GM18907 (cell line): Measurements from ENCODE around the gene KITLG.
"Not testable (repeated sequence)": the region's sequence is repeated elsewhere in the genome, so short reads cannot be mapped to it uniquely, and the experiment has no call there.

Experiments used
- ATAC-seq: cut with Tn5 transposase; IDR thresholded peaks from one replicate; pipeline ENCODE4 v1.9.1; 2021; ENCODE audit warnings: mild to moderate bottlenecking, moderate library complexity; ENCODE audit not compliant: unreplicated experiment

KITLG gene, protein sequence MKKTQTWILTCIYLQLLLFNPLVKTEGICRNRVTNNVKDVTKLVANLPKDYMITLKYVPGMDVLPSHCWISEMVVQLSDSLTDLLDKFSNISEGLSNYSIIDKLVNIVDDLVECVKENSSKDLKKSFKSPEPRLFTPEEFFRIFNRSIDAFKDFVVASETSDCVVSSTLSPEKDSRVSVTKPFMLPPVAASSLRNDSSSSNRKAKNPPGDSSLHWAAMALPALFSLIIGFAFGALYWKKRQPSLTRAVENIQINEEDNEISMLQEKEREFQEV

DNA sequence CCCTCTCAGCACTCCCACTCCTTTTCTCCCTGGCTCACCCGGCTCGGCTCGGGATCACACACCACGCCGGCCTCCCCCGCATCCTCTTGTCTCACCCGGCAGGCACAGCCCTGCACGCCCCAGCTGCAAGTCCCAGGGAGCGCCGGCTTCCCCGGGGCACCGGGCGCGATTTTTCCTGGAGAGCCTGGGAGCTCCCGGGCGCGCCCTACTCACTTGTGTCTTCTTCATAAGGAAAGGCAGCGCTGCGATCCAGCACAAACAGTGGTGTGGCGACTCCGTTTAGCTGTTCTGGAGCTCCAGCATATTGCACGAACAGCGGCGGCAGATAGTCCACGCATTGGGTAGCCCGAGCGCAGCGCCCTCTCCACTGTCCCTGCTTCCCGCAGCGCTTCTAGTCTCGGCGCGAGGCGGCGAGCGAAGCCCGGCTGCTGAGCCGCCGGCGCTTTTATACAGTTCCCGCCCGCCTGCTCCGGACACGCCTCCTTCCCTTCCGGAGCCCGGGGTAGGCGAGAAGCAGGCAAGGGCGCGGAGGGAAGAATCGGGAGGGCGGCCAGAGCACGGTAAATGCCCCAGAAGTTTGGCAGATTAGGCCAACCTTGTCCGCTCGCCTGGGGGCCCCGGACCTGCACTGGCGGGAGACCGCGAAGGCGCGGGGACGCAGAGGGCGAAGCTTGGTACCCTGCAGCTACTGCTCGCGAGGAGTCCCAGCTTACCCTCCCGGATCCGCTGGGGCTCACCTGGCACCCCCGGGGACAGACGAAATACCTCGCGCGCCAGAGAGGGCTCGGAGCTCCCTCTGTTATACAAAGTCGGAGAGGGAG, at the start of gene KITLG:
KITLG (minus strand) TSS at position 421 of the 821 bp plus-strand sequence; CDS start at position 228, 193 bp downstream.
- peak; percentile 88 for ATAC-seq

DNA sequence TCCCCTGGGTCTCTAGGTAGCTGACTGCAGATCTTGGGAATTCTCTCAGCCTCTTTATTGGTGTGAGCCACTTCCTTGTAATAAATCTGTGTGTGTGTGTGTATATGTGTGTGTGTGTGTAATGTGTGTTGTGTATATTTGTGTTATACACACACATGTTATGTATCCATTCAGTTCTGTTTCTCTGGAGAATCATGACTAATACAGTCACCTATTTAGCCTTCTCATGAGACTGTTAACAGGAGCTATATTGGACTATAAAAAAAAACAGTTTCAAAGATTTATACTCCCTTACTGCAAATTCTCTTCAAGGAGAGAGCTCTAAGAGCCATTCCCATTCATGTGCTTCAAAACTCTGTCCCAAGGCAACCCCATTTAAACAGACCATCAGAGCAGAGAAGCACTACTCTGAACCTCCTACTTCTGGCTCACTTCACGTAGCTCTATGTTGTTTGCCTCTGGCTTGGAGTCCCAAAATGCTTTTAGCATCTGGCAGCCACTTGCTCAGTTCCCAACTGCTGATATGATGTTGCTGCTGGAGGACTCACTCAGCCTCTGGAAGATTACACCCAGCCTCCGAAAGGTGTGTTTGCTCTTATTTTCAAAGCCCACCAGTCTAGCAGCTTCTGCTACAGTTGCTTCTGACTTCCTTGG, 48.7 kb upstream of the KITLG start:
- ATAC-seq, result no peak

DNA sequence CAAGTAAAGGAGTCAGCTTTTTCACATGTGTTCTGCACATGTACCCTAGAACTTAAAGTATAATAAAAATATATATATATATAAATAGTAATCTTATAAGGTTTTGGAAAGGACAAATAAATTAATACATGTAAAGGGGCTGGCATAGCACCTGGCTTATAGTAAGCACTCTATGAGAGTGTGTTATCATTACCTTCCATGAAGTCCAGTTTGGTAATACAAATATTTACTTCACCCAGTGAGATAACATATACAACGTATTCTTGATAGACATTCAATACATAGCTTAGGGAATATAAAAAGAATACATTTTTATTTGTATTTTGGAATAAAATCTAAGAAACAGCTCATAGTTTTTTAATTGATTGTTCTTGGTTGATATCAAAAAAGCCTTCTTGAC, 47.8 kb upstream of the KITLG start:
- ATAC-seq, result not testable (repeated sequence)

DNA sequence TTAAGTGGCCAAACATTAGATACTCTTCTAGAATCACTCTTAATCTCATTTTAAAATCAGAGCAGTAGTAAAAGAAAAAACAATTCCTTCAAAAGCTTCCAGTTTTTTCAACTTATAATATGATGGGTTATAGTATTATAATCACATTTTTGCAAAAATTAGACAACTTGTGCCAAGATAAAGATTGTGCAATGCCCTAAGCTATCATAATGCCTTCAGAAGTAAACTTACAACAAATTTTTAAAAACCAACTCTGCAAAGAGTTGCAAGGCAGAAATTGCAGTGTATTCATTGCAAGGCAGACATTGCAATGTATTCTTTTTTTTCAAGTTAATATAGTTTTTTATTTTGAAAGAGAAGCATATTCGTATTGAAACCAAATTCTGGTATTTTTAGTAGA, 47.2 kb upstream of the KITLG start:
- ATAC-seq, result no peak

DNA sequence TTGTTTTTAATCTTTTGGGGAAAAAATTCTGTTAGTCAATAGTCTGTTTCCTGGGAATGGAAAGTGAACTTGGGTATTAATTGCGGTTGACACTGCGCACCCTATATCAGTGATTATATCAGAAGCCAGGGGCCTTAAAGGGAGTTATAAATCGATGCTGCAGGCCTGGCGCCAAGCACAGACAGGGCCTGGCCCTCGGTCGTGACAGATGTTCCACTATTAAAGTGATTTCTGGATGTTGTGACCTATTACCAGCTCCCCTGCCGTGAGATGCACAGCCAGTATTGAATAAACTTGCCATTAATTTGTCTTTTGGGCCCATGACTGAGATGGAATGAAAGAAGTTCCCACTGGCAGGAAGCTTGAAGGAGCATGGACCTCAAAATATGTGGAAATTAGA, 45.1 kb upstream of the KITLG start:
- ATAC-seq, result no peak

DNA sequence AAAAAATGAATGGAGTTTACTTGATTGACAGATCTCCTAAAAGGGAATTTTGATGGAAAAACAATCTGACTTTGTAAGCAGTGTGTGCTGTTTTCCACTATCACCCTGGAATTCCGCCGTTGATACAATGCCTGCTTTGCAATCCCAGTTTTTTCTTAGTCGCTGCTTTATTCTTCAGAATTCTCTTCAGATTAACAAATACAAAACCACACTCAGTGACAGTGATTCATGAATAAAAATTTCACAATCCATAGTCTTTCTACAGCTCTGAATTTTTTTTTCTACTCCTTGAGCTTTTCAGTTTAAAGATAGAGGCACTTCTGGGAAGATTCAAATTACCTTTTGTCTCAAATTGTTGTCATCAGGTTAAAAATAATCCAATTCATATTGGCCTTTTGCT, 44.6 kb upstream of the KITLG start:
- no peak for ATAC-seq

DNA sequence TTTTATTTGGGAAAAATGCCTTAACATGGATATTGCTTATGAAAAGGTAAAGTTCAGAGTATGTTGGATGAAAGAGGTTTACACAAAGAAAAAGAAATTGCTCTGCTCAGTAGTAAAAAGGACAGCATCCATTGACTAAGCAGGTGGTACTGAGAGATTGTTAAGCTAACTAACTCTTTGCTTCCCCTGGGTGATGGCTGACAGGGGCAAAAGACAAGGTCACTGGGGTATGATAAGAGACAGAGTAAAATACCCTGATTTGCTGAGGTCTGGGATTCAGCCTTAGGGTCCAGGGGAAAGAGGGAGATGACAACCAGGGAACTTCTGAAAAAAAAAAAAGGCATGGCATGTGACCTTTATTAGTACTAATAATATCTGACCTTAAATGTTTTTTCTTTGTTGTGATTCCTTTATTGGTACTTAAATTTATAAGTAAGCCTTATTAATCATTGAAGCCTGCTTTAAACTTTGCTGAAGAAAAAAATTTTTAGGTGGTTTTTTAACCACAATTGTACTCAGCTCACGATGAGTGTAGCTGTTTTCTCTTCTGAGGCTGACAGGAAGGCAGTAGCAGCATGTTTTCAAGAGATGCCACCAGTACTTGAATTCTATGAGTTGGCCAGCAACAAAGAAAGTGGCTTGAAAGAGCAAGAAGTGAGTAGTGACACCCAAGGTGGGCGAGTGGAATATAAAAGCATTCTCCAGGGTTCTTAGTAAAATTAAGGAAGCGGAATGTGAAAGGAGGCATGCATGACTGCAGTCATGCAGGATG, 43.7 kb upstream of the KITLG start:
- peak; percentile 76 for ATAC-seq

DNA sequence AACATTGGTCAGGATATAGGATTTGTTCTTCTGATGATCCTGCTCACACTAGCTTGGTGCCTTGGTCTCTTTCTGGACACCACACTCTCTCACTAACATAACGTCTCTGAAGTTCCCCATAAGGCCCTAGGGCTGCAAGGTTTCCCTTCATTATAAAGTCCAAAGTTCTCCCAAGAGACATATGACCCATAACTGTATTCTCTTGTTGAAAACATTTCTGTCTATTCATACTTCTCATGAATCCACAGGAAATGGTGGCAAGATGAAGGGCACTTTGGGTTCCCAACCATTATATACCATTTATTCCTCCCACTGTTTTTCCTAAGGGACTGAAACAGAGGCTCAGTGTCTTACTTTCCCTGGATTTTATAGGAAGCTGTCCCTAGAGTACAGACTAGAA, 37.1 kb upstream of the KITLG start:
- ATAC-seq, result no peak

DNA sequence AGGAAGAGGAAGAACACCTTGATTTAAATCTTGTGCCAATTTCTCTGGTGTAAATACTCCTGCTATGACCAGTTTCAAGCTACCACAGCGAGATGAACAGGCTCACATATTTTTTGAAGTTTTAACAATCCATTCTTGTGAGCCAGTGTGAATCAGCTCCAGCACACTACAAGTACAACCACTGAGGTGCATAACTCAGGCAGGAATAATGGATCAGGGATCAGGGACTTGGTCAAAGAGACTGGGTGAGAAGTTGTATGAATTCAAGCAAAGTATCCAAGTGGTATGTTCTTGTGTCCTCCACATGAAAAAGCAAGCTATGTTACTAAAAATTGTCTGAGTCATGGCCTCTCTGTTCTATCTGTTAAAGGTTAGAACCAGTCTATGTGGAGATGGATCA, 35.2 kb upstream of the KITLG start:
- ATAC-seq, result no peak

DNA sequence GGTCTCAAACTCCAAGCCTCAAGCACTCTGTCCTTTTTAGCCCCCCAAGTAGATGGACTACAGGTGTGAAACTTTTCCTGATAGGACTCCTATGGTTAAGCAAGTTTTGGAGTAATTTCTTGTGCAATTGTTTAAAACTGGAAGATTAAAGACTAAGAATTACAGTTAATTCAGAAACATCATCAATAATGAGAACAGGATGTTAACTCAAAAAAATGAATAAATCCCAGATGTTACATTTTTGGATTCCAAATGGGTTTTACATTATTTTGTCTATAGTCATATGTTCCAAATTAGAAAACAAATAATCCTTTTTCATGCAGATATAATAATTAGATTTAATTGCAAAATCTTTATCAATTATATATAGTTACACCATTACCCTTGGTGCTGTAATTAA, 24.4 kb upstream of the KITLG start:
- ATAC-seq, result no peak

DNA sequence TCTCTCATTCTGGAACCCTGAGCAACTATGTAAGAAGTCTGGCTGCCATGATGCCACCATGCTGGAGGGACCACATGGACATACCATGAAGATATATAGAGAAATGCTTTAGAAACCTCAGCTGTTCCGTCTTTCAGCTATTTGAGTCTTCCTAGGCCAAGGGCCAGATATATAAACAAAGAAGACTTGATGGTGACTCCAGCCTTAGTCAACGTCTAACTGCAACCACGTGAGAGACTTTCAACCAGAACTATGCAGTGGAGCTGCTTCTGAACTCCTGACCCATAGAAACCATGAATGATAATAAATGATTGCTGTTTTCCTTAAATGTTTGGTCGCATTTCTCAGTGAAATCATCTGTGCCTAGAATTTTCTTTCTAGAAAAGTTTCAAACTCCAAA, 20.0 kb upstream of the KITLG start:
- ATAC-seq, result no peak

DNA sequence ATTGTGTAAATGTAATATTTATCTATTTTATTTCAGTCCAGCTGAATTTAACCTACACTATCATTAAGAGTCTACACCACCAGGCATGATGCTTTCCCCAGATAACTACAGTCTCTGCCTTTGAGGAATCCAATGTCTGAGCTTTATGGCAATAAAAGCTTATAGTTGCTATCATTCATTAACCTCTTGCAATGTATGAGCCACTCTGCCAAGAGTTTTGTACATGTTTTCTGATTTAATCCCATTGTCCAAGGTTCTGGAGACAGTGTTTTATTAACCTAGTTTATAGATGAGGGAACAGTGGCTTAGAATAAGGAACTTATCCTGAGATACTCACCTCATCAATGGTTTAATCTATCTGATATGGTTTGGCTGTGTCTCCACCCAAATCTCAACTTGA, 17.1 kb upstream of the KITLG start:
- ATAC-seq, result no peak

DNA sequence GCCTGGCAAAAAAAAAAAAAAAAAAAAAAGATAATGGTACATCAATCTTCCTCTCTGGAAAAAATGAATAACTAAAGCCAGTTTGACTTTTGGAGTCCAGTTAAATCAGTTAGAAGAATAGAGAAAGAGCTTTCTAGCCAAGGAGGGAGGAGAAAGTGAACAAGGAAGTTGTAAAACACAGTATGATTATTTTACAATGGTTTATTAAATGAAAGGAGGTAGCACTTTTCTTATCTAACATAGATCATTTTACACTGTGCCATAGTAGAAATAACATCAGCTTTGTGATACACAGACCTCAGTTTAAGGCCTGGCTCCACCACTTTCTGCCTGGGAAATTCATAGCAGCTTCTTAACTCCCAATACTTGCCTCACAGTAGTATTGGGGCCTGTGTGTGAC, 15.4 kb upstream of the KITLG start:
- ATAC-seq, result no peak

DNA sequence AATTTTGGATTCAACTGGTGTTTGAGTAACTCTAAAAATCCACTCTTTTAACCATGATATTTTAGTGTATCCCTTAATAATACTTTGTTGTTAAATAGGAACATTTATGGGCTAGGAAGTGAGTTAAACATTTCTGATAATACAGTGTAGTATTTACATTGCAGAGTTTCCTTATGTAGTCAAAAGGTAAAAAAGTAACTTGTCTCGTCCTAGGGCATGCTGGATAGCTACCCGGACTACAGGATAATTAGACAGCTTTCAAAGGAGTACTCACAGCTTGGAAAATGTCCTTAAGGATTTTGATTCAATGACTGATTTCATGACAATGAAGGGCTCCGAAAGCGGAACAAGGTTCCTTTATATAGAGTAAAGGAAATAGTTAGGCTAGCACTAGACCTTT, 14.5 kb upstream of the KITLG start:
- no peak for ATAC-seq

DNA sequence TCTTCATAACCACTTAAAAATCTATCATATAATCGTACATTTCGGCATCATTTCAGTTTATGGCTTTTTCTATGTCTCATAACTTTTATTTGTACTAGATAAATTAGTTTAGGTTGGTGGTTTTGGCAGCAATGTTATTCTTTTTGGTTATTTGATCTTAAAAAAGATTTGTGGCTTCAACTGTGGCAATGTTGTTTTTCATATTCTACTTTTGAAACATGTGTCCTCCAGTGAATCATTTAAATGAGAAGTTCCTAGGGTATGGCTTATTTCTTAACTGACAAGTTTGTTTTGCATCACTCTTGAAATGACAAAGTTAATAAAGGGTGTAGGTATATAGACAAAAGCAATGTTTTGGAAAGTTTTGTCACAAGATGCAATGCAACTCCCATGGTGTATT, 11.1 kb upstream of the KITLG start:
- no peak for ATAC-seq

DNA sequence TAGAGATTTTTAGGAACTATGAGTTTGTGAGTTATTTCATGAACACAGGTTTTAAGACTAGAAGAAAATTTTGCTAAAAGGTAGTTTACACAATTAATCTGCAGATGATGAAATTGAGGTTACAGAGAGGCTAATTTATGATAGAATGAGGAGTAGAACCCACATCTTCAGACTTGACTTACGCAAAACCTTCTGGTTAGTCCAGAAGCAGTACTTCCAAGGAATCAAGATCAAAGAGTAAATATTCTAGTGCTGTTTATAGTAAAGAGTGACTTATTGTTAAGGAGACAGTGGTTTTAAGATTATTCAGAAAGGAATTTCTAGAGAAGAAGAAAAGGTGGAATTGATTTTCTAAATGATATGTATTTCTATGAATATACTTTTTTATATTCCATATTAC, 10.6 kb upstream of the KITLG start:
- ATAC-seq, result no peak

DNA sequence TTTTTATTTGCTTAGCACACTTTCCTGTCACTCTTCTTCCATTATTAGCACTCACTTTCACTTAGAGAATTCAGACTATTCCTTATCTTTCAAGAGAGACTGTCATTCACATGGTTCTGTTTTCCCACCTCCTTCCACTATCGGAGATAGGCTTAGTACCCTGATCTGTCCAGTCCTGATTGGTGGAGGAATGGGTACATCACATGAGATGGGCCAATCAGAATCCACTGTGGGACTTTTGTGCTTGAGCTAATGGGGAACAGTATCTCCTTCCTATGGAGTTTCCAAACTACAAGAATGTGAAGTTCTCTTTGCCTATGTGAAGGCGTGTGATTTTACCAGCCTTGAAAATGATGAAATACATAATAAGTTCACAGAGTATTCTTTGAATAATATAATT, 4.8 kb upstream of the KITLG start:
- ATAC-seq, result no peak

DNA sequence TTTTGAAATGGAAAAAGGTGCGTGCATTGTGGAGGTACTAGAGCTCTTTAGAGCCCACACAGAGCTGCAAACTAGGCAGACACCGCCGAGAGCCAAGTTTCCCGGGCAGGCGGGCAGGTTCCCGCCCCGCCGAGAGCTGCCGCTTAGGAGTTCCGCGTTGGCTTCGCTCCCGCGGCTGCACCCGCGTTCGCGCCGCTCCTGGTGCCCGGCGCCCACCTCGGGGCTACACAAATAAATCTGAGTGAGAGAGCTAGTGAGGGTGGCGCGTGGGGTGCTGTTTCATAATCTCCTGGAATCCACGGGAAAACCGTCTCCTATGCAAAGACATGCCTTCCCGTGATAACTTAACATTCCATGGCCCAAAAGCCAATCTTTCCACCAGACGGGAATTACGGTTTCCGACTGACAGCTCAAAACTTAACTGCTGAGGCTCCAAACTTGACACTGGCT, 645 bp downstream of the KITLG start:
- no peak for ATAC-seq

DNA sequence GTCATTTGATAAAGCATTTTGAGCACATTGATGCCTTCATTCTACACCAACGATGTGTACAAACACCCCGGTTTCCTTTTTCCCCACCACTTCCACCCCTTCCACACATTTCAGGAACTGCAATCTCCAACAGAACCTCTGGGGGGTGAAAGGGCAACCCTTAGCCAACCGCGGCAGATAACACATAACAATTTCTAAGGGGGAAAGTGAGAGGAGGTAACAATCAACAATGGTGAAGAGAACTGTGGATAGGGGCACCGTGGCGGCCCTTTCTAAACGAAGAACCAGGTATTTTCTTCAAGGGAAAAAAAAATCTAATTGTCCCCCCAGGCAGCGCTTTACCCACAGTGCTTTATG, 1.1 kb downstream of the KITLG start:
- no peak for ATAC-seq

DNA sequence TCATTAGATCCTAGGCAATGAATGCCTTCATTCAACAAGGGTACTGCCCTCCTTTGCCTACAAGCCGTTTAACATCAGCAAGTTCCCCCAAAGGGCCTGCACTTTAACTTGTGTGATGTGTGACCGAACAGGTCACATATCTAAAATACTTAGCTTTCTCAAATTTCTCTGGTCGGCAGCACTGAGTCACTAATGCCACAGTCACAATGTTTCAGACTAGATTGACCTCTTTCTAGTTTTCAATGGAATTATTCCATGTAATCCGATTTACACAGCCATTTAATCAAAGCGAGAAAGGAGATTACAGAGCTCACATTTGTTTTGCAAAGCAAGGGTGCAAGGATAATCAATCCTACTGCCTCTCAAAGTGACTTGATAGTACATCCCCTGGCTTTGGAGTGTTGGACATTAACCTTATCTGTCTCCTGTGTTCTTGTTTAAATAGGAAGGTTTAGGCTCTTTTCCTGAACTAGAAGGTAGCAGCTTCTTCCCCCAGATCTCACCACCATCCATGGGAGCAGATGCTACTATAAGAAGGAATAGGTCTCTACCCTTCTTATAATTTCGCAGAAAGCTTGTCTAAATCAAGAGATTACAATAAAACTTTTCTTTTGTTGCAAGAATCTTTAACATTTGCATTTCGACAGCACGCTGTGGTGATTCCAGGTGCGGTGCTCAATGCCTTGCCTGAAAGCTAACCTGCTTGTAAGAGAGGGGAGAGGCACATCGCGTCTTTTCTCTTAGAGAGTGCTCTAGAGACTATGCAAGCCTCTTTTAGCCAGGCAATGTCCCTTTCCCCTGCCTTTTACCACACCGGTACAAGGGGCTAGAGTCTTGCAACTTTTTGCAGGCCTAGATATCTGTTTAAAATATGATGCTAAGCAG, 1.8 kb downstream of the KITLG start:
- ATAC-seq, result no peak
